MM.1S (cell line): ENCODE results near the gene USP11.

Experiments used
- DNase-seq: peaks from one replicate; pipeline ENCODE4 v3.0.0-alpha.2; 2015
- H2AFZ ChIP-seq: fragments of 300-600 bp; sonication (generic); 2 replicates; pipeline ENCODE4 v1.6.0; 2016; ENCODE audit warnings: antibody characterized with exemption, low read length
- H3F3A ChIP-seq: fragments of 300-600 bp; sonication (generic); 2 replicates; pipeline ENCODE4 v1.6.1; 2016; ENCODE audit warnings: mild to moderate bottlenecking, antibody characterized with exemption, low read length, moderate library complexity, mixed read lengths; ENCODE audit not compliant: insufficient read depth
- H3K27ac ChIP-seq: fragments of 300-600 bp; sonication (generic); 2 replicates; pipeline ENCODE4 v1.5.1; 2016; ENCODE audit warnings: mild to moderate bottlenecking, low read length
- H3K27me3 ChIP-seq: fragments of 300-600 bp; sonication (generic); replicated peaks from 2 replicates; pipeline ENCODE4 v1.6.0; 2016; ENCODE audit warnings: low read length; ENCODE audit not compliant: insufficient read depth
- H3K36me3 ChIP-seq: fragments of 300-600 bp; sonication (generic); replicated peaks from 2 replicates; pipeline ENCODE4 v1.6.1; 2016; ENCODE audit warnings: mild to moderate bottlenecking, low read length, mixed read lengths; ENCODE audit not compliant: insufficient read depth
- H3K4me1 ChIP-seq: fragments of 300-600 bp; sonication (generic); 2 replicates; pipeline ENCODE4 v1.6.1; 2016; ENCODE audit warnings: low read length, mixed read lengths
- H3K4me2 ChIP-seq: fragments of 300-600 bp; sonication (generic); 2 replicates; pipeline ENCODE4 v1.6.0; 2016; ENCODE audit warnings: low read depth, low read length
- H3K4me3 ChIP-seq: fragments of 300-600 bp; sonication (generic); 2 replicates; pipeline ENCODE4 v1.5.1; 2016; ENCODE audit warnings: low read length, mixed read lengths
- H3K79me2 ChIP-seq: fragments of 300-600 bp; sonication (generic); 2 replicates; pipeline ENCODE4 v1.6.1; 2016; ENCODE audit warnings: mixed run types, low read length, mixed read lengths
- H3K9ac ChIP-seq: fragments of 300-600 bp; sonication (generic); 2 replicates; pipeline ENCODE4 v1.6.1; 2016; ENCODE audit warnings: low read length, mixed read lengths
- H3K9me2 ChIP-seq: fragments of 300-600 bp; sonication (generic); replicated peaks from 2 replicates; pipeline ENCODE4 v1.6.1; 2016; ENCODE audit warnings: mild to moderate bottlenecking, low read length, mixed read lengths; ENCODE audit not compliant: insufficient read depth
- H3K9me3 ChIP-seq: fragments of 300-600 bp; sonication (generic); replicated peaks from 2 replicates; pipeline ENCODE4 v1.6.1; 2016; ENCODE audit warnings: mild to moderate bottlenecking, low read length, mixed read lengths; ENCODE audit not compliant: insufficient read depth
- H4K20me1 ChIP-seq: fragments of 300-600 bp; sonication (generic); 2 replicates; pipeline ENCODE4 v1.6.1; 2016; ENCODE audit warnings: mild to moderate bottlenecking, low read length, moderate library complexity, mixed read lengths; ENCODE audit not compliant: insufficient read depth
- CTCF ChIP-seq: fragments of 300-600 bp; sonication (generic); IDR thresholded peaks from 2 replicates; pipeline ENCODE4 v1.5.1; 2016; ENCODE audit warnings: antibody characterized with exemption, low read length, mixed read lengths
- EZH2 ChIP-seq: fragments of 300-600 bp; sonication (generic); optimal IDR thresholded peaks from 2 replicates; pipeline ENCODE3; 2017; ENCODE audit warnings: low read depth, mild to moderate bottlenecking, antibody characterized with exemption, low read length, mixed read lengths
- EZH2phosphoT487 ChIP-seq: fragments of 300-600 bp; sonication (generic); IDR thresholded peaks from 2 replicates; pipeline ENCODE4 v1.6.1; 2018; ENCODE audit warnings: antibody characterized with exemption, low read length

The USP11 gene

DNA sequence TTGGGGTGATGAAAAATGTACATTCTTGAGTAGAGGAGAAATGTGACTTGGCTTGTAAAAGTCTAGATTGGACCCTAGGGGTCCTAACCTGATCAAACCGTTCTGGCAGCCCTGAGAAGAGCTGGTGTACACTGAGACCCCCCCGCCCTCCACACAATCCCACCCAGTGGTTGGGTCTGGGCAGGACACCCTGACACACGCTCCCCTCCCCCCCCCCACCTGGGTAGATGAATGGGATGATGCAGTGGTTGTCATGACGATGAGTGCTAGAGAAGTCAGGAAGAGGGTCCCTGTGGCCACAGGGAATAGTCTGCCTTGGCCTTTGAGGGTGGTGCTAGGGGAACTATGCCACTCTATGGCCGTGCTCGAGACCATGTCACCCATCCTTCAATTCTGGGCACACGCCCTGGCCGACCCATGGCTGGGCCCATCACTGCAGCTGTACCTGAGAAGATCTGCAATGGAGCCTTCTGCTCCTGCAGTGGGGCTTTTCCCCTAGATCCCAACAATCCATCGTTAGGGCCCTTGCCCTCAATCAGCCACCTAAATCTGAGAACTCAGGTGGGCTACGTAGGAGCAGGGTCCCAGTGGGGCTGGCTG lies 10.0 kb upstream of the USP11 start:
- Histone ChIP-seq H3K4me2 (no peak overlapping the region), H3K79me2 (peaks cover 49% of the 10 kb centered on the region), H3K4me1 (0 out of 2 replicates have a peak, but pooled peaks cover 6% of the 10 kb centered on the region), H3K27ac (no peak overlapping the region), H3F3A (no peaks in the 10 kb centered on the region), H3K4me3 (no peak overlapping the region), H4K20me1 (peaks cover 8% of the 10 kb centered on the region; the same call in 1 of the 2 replicates), H2AFZ (no peak overlapping the region), H3K9ac (no peak overlapping the region), H3K36me3 (no peaks in the 10 kb centered on the region), H3K9me2 (no peaks in the 10 kb centered on the region), H3K27me3 (no peaks in the 10 kb centered on the region), H3K9me3 (no peaks in the 10 kb centered on the region)
- no peak for DNase-seq
- TF ChIP-seq CTCF (no peak), EZH2 (no peak), EZH2phosphoT487 (no peak)

- H3K9ac ChIP-seq, result no peak overlapping the region
- no peak overlapping the region for H3K4me2 ChIP-seq
- H3K4me3 ChIP-seq, result no peak overlapping the region
- no peak overlapping the region for H2AFZ ChIP-seq
- H3F3A ChIP-seq, result no peaks in the 10 kb centered on the region
- no peaks in the 10 kb centered on the region for H3K9me3 ChIP-seq
- H3K9me2 ChIP-seq, result no peaks in the 10 kb centered on the region
- H4K20me1 ChIP-seq, result peaks cover 8% of the 10 kb centered on the region; the same call in 1 of the 2 replicates
- H3K27ac ChIP-seq, result no peak overlapping the region
- no peaks in the 10 kb centered on the region for H3K27me3 ChIP-seq
- H3K36me3 ChIP-seq, result no peaks in the 10 kb centered on the region
- 0 out of 2 replicates have a peak, but pooled peaks cover 6% of the 10 kb centered on the region for H3K4me1 ChIP-seq
- no peak for TF ChIP-seq EZH2phosphoT487
- TF ChIP-seq EZH2, result no peak
- no peak for TF ChIP-seq CTCF
- no peak for DNase-seq
- H3K79me2 ChIP-seq, result peaks cover 47% of the 10 kb centered on the region
These were observed 9.1 kb upstream of the USP11 start for GRCh38 chrX:47223476-47224250.

DNA sequence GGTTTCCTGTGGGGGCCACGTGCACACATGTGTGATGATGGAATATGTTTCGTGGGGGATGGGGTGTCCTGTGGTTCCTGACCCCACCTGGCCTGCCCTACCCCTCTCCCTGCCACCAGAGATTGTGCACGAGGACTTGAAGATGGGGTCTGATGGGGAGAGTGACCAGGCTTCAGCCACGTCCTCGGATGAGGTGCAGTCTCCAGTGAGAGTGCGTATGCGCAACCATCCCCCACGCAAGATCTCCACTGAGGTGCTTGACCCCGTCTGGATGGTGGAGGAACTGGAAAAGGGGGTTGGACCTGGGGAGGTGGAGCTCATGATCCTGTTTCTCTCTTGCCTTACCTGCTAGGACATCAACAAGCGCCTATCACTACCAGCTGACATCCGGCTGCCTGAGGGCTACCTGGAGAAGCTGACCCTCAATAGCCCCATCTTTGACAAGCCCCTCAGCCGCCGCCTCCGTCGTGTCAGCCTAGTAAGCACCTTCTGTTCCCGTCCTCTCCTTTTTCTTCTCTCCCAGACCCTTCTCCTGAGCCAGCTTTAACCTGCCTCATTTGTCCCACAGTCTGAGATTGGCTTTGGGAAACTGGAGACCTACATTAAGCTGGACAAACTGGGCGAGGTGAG lies 8.4 kb upstream of the USP11 start:
- H3K4me1 ChIP-seq, result 0 out of 2 replicates have a peak, but pooled peaks cover 6% of the 10 kb centered on the region
- no peaks in the 10 kb centered on the region for H3K9me3 ChIP-seq
- no peak overlapping the region for H2AFZ ChIP-seq
- H3K36me3 ChIP-seq, result no peaks in the 10 kb centered on the region
- peaks cover 8% of the 10 kb centered on the region; the same call in 1 of the 2 replicates for H4K20me1 ChIP-seq
- TF ChIP-seq CTCF, result no peak
- TF ChIP-seq EZH2phosphoT487, result no peak
- no peak for TF ChIP-seq EZH2
- no peak overlapping the region for H3K27ac ChIP-seq
- peaks cover 39% of the 10 kb centered on the region for H3K79me2 ChIP-seq
- DNase-seq, result no peak
- H3K9ac ChIP-seq, result no peak overlapping the region
- no peaks in the 10 kb centered on the region for H3K9me2 ChIP-seq
- H3K27me3 ChIP-seq, result no peaks in the 10 kb centered on the region
- H3K4me2 ChIP-seq, result no peak overlapping the region
- no peaks in the 10 kb centered on the region; the same call in 1 of the 2 replicates for H3F3A ChIP-seq
- H3K4me3 ChIP-seq, result no peak overlapping the region
